ENCODE measurements around the gene GDF10. TPM values are rescaled to one million over a fixed set of nuclear protein-coding genes. Genes with fewer than 3 reads are reported as not detected.

GDF10 gene
- total and polyA plus RNA-seq, 10 of the 15 experiments (the other 5 are each of a cell fraction or from before 2014, with no cell fraction given), result not detected

- no peak for ATAC-seq
- ChIA-PET POLR2A (no interaction called here), CTCF (interaction anchor here (0.7 to 1.8 kb wide), 5 partner anchors 9 to 222 kb away, joined by 3 to 9 read pairs (median 3); no protein-coding TSS in a partner anchor), SMC1A (ENCODE audit: uncharacterized antibody, unreplicated experiment) (interaction anchor here (1.0 to 1.2 kb wide), 2 partner anchors 15 to 221 kb away, joined by 3 read pairs; no protein-coding TSS in a partner anchor), RAD21 (ENCODE audit: unreplicated experiment) (no interaction called here)
- no peaks in the 10 kb centered on the region for H3K36me3 ChIP-seq (ENCODE audit: control insufficient read depth in 2 of 2, insufficient read depth in 2 of 2, low read length in 1 of 2)
- no peaks in the 10 kb centered on the region for H3K4me1 ChIP-seq (ENCODE audit: control insufficient read depth, insufficient read depth, low read length)
- no peak overlapping the region for H3K4me3 ChIP-seq
- H3K9me3 ChIP-seq (replicated peaks; ENCODE audit: control insufficient read depth, insufficient read depth, low read length), result no peaks in the 10 kb centered on the region; the same call in 2 of the 3 replicates
- H2AFZ ChIP-seq (ENCODE audit: control insufficient read depth, low read depth, low read length), result no peak overlapping the region
- intact Hi-C loops (cut with micrococcal nuclease; ENCODE audit: unreplicated experiment) (no loop called here), in situ Hi-C loops (cut with MboI) (no loop called here)
- no peaks in the 10 kb centered on the region; a peak in 2 of 4 replicates for H3K27me3 ChIP-seq (replicated peaks in 1 of 2; ENCODE audit: control insufficient read depth in 2 of 2, insufficient read depth in 2 of 2, low read length in 1 of 2)
- H3K79me2 ChIP-seq (ENCODE audit: control insufficient read depth, insufficient read depth, low read length), result no peaks in the 10 kb centered on the region
- H3K9ac ChIP-seq (ENCODE audit: control insufficient read depth, insufficient read depth, low read length), result no peak overlapping the region
- no peak overlapping the region for H3K4me2 ChIP-seq (ENCODE audit: control insufficient read depth, insufficient read depth)
- 34% methylated on average over 5 of the region's 5 CpGs for WGBS (ENCODE audit: insufficient coverage, insufficient replicate concordance, low lambda C conversion rate, missing lambda C conversion rate)
- peak; percentile 19; the same call in 1 of the 2 replicates for TF ChIP-seq RAD21 (IDR thresholded peaks at IDR 0.05; ENCODE audit: insufficient read depth, low read depth, low read length)
- no peak for TF ChIP-seq MYB (IDR thresholded peaks at IDR 0.05; ENCODE audit: borderline replicate concordance, low read depth, low read length)
- peak; percentile 26; the same call in 1 of the 2 replicates for TF ChIP-seq SMC3 (IDR thresholded peaks at IDR 0.05; ENCODE audit: borderline replicate concordance, low read length)
- TF ChIP-seq TAF1 (IDR thresholded peaks at IDR 0.05; ENCODE audit: borderline replicate concordance, low read depth, low read length), result no peak
- no peak for TF ChIP-seq RB1 (IDR thresholded peaks at IDR 0.05; ENCODE audit: borderline replicate concordance)
- no peak for TF ChIP-seq EZH2 (IDR thresholded peaks at IDR 0.05; ENCODE audit: borderline replicate concordance, control insufficient read depth, low read depth, low read length)
- TF ChIP-seq CEBPZ (IDR thresholded peaks at IDR 0.05; ENCODE audit: low read depth, low read length), result no peak
- TF ChIP-seq HCFC1 (IDR thresholded peaks at IDR 0.05; ENCODE audit: low read length), result no peak
- no peak for TF ChIP-seq KDM1A (IDR thresholded peaks at IDR 0.05; ENCODE audit: borderline replicate concordance)
- no peak for TF ChIP-seq ZNF24 (IDR thresholded peaks at IDR 0.05)
- no peak for TF ChIP-seq NFXL1 (IDR thresholded peaks at IDR 0.05; ENCODE audit: borderline replicate concordance)
- TF ChIP-seq CTCF (IDR thresholded peaks at IDR 0.05 in 2 of 3, conservative IDR thresholded peaks at IDR 0.05 in 1 of 3; ENCODE audit: control insufficient read depth in 2 of 3, extremely low read depth in 1 of 3, insufficient read depth in 1 of 3, low read depth in 3 of 3, low read length in 3 of 3), result 0 out of 6 replicates have a peak, but pooled peaks of 1 of the 3 experiments have one; percentile 6
- no peak for TF ChIP-seq RFX5 (IDR thresholded peaks at IDR 0.05; ENCODE audit: low read depth, low read length)
- no TSS peak for BruUV-seq (replicated peaks)
- FAIRE-seq, result no peak
- no peak for DNase-seq (ENCODE audit: low read depth, low spot score)
- H3K27ac ChIP-seq (ENCODE audit: control insufficient read depth, insufficient read depth), result no peak overlapping the region
- H4K20me1 ChIP-seq (ENCODE audit: control insufficient read depth, insufficient read depth), result no peaks in the 10 kb centered on the region
Observed at GRCh38 chr10:47269294-47269693, 30.7 kb upstream of the GDF10 start.
